ENCODE measurements around the gene PARD3B.

- no peak for TF ChIP-seq POLR2A (IDR thresholded peaks at IDR 0.05; ENCODE audit: low read depth, low read length)
- TF ChIP-seq POU2F2 (IDR thresholded peaks at IDR 0.05; ENCODE audit: low read depth, low read length) = no peak
- TF ChIP-seq TAF1 (IDR thresholded peaks at IDR 0.05; ENCODE audit: low read depth, low read length) = no peak
- TF ChIP-seq POLR2AphosphoS5 (IDR thresholded peaks at IDR 0.05; ENCODE audit: low read depth, low read length) = no peak
Observed at GRCh38 chr2:205505371-205505770, 960.1 kb downstream of the PARD3B start.

Data from GM12891 (cell line).